ENCODE measurements around the gene WNT3A. TPM values are rescaled to one million over a fixed set of nuclear protein-coding genes. Genes with fewer than 3 reads are reported as not detected.

WNT3A gene
- polyA plus RNA-seq, 3 donors, result not detected

DNA sequence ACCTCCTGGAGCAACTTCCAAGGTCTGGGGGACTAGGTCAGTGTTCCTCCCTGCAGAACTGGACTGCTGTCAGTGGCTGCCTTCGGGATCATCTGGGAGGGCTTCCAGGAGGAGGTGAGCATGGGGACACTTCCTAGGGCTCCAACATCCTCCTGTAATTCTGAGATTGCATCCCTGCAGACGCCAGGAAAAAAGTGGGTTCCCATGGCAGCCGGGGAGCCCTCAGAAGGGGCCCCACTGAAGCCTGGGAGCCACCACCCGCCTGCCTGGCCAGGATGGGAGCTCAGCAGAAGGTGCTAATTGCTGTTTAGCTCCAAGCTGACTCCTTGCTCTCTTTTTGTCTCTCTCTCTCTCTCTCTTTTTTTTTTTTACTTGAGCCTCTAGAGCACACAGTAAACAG lies 59.6 kb downstream of the WNT3A start:
- TF ChIP-seq, protein P1, sequence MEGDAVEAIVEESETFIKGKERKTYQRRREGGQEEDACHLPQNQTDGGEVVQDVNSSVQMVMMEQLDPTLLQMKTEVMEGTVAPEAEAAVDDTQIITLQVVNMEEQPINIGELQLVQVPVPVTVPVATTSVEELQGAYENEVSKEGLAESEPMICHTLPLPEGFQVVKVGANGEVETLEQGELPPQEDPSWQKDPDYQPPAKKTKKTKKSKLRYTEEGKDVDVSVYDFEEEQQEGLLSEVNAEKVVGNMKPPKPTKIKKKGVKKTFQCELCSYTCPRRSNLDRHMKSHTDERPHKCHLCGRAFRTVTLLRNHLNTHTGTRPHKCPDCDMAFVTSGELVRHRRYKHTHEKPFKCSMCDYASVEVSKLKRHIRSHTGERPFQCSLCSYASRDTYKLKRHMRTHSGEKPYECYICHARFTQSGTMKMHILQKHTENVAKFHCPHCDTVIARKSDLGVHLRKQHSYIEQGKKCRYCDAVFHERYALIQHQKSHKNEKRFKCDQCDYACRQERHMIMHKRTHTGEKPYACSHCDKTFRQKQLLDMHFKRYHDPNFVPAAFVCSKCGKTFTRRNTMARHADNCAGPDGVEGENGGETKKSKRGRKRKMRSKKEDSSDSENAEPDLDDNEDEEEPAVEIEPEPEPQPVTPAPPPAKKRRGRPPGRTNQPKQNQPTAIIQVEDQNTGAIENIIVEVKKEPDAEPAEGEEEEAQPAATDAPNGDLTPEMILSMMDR (IDR thresholded peaks at IDR 0.05), result no peak
- no peaks in the 10 kb centered on the region for H4K20me1 ChIP-seq (ENCODE audit: insufficient read depth, low read length)
- H3K4me3 ChIP-seq (replicated peaks in 1 of 3; ENCODE audit: low read depth in 2 of 3, low read length in 3 of 3), result no peak overlapping the region
- H3K4me2 ChIP-seq (replicated peaks; ENCODE audit: extremely low read depth, low read length, poor library complexity, severe bottlenecking), result no peak overlapping the region
- no peaks in the 10 kb centered on the region for H3K9me3 Mint-ChIP-seq
- H3K4me1 ChIP-seq (ENCODE audit: control insufficient read depth in 1 of 2, insufficient read depth in 2 of 2, low read length in 2 of 2), result no peaks in the 10 kb centered on the region
- no peak overlapping the region for H2AFZ ChIP-seq (ENCODE audit: insufficient read depth, low read depth, low read length, poor library complexity, severe bottlenecking)
- H3K9ac ChIP-seq (ENCODE audit: insufficient read depth, low read length, poor library complexity, severe bottlenecking), result no peak overlapping the region
- peaks cover 7 to 29% of the 10 kb centered on the region in 2 donors for H3K27me3 ChIP-seq (ENCODE audit: control insufficient read depth in 2 of 2, insufficient read depth in 2 of 2, low read length in 2 of 2)
- H3K27ac ChIP-seq (ENCODE audit: low read depth in 1 of 2, low read length in 2 of 2), result no peak overlapping the region
- H3K27me3 Mint-ChIP-seq (ENCODE audit: low read depth in 3 of 3), result peaks cover 24 to 39% (median 26%) of the 10 kb centered on the region in 3 donors
- H3K36me3 ChIP-seq (replicated peaks in 1 of 2; ENCODE audit: control insufficient read depth in 1 of 2, insufficient read depth in 2 of 2, low read length in 2 of 2), result no peaks in the 10 kb centered on the region
- H3K9me3 ChIP-seq (replicated peaks in 1 of 2; ENCODE audit: control insufficient read depth in 1 of 2, insufficient read depth in 1 of 2, low read length in 2 of 2), result no peaks in the 10 kb centered on the region
- no peaks in the 10 kb centered on the region for H3K36me3 Mint-ChIP-seq
- H3K79me2 ChIP-seq (ENCODE audit: insufficient read depth, low read length), result no peaks in the 10 kb centered on the region
- no peak for DNase-seq
- H3K27ac Mint-ChIP-seq, result no peak overlapping the region
- intact Hi-C loops (cut with micrococcal nuclease), result no loop called here
- no peak overlapping the region for H3K4me3 Mint-ChIP-seq
- no peaks in the 10 kb centered on the region for H3K4me1 Mint-ChIP-seq
- WGBS (ENCODE audit: insufficient coverage), result 29% methylated on average over 4 of the region's 4 CpGs

DNA sequence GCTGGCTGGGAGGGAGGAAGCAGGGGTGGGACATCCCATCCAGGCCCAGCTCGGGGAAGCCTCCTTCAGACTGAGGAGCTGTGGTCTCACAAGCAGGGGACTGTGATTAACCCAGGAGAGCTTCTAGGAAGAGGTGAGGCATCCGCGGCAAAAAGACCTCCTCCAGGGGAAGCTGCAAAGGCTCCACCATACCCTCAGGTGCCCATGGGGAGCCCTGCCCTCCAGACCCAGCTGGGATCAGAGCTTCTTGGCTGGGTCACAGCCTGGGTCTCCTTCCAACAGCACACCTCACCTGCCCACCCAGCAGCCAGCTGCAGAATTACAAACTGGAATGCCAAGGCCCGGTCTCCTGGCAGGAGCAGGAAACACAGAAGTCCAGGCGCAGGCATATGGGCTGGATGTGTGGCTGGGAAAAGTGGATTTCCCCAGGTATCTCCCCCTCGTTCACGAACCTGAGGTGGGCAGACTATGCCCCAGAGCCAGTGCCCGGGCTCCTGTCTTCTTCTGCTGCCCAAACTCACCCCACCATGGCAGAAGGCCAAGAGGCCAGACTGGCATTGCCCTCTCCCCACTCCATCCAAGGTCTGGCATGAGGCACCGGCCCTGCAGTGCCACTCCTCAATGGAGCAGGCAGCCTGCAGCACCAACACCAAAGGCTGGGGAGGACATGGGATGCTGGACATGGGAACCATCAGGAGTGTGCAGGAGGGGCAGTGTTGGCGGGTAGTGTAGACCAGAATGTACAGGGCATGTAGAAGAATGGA lies 60.3 kb downstream of the WNT3A start:
- TF ChIP-seq, protein P1 (IDR thresholded peaks at IDR 0.05), result no peak
- intact Hi-C loops (cut with micrococcal nuclease), result no loop called here
- H3K4me3 Mint-ChIP-seq, result peak overlapping the region in 1 of 2 donors; percentile 56
- no peaks in the 10 kb centered on the region for H4K20me1 ChIP-seq (ENCODE audit: insufficient read depth, low read length)
- H3K27ac Mint-ChIP-seq, result peak overlapping the region in 1 of 7 donors; percentile 9
- H3K4me2 ChIP-seq (replicated peaks; ENCODE audit: extremely low read depth, low read length, poor library complexity, severe bottlenecking), result no peak overlapping the region
- no peak overlapping the region for H3K9ac ChIP-seq (ENCODE audit: insufficient read depth, low read length, poor library complexity, severe bottlenecking)
- H3K4me1 Mint-ChIP-seq, result no peaks in the 10 kb centered on the region
- no peaks in the 10 kb centered on the region for H3K36me3 ChIP-seq (replicated peaks in 1 of 2; ENCODE audit: control insufficient read depth in 1 of 2, insufficient read depth in 2 of 2, low read length in 2 of 2)
- H3K79me2 ChIP-seq (ENCODE audit: insufficient read depth, low read length), result no peaks in the 10 kb centered on the region
- 44% methylated on average over 4 of the region's 10 CpGs for WGBS (ENCODE audit: insufficient coverage)
- H2AFZ ChIP-seq (ENCODE audit: insufficient read depth, low read depth, low read length, poor library complexity, severe bottlenecking), result no peak overlapping the region
- no peak overlapping the region for H3K4me3 ChIP-seq (replicated peaks in 1 of 3; ENCODE audit: low read depth in 2 of 3, low read length in 3 of 3)
- no peak overlapping the region for H3K27ac ChIP-seq (ENCODE audit: low read depth in 1 of 2, low read length in 2 of 2)
- peaks cover 17 to 35% (median 22%) of the 10 kb centered on the region in 3 donors for H3K27me3 Mint-ChIP-seq (ENCODE audit: low read depth in 3 of 3)
- H3K36me3 Mint-ChIP-seq, result no peaks in the 10 kb centered on the region
- H3K9me3 Mint-ChIP-seq, result no peaks in the 10 kb centered on the region
- H3K9me3 ChIP-seq (replicated peaks in 1 of 2; ENCODE audit: control insufficient read depth in 1 of 2, insufficient read depth in 1 of 2, low read length in 2 of 2), result no peaks in the 10 kb centered on the region
- DNase-seq, result no peak
- peaks cover 4 to 22% of the 10 kb centered on the region in 2 donors for H3K27me3 ChIP-seq (ENCODE audit: control insufficient read depth in 2 of 2, insufficient read depth in 2 of 2, low read length in 2 of 2)
- H3K4me1 ChIP-seq (ENCODE audit: control insufficient read depth in 1 of 2, insufficient read depth in 2 of 2, low read length in 2 of 2), result no peaks in the 10 kb centered on the region
